A549 (cell line): ENCODE data around the gene FAM98C. TPM values are rescaled to one million over a fixed set of nuclear protein-coding genes. Genes with fewer than 3 reads are reported as not detected.

Source experiments
- ATAC-seq, 2 experiments: fragments of 200-7000 bp in 1 of 2; fragments of >200 bp in 1 of 2; cut with Nextera tagmentation in 1 of 2; cut with Tn5 transposase in 1 of 2; 3 replicates each; pipeline versions ENCODE4 v1.8.0 to v1.9.1; 2018 to 2020; ENCODE audit warnings: mild to moderate bottlenecking in 1 of 2, moderate library complexity in 1 of 2
- CTCF ChIA-PET: fragments of 300-600 bp; sonication (Branson Sonifier 250); formaldehyde crosslinking; extraction: SDS; loops from one replicate; lab custom pipeline; 2021; ENCODE audit warnings: antibody characterized with exemption, inconsistent platforms; lab: Yijun Ruan, JAX
- POLR2A ChIA-PET: fragments of 350-600 bp; formaldehyde crosslinking; extraction: SDS; loops from one replicate; lab custom pipeline; 2021; ENCODE audit warnings: antibody characterized with exemption, inconsistent platforms; lab: Yijun Ruan, JAX
- DNase-seq, 2 experiments: peaks; one replicate each; pipeline versions ENCODE4 v3.0.0 to v3.0.0-alpha.2; 2011 to 2016; ENCODE audit warnings: low read depth in 1 of 2, low spot score in 1 of 2
- FAIRE-seq: peaks from 2 replicates; lab custom pipeline; 2011; peaks lifted over from hg19 to GRCh38; lab: Jason Lieb, UNC
- H3K27ac ChIP-seq, 2 experiments: fragments of >200 bp; sonication (Bioruptor Twin); formaldehyde crosslinking; 3 replicates each; pipeline ENCODE4 v1.5.1; 2016 to 2017
- H3K4me1 ChIP-seq: fragments of >200 bp; sonication (Bioruptor Twin); formaldehyde crosslinking; 3 replicates; pipeline ENCODE4 v1.6.1; 2016
- H3K4me2 ChIP-seq: fragments of >200 bp; sonication (Bioruptor Twin); formaldehyde crosslinking; 3 replicates; pipeline ENCODE4 v1.6.1; 2016
- H3K4me3 ChIP-seq: fragments of >200 bp; sonication (Bioruptor Twin); formaldehyde crosslinking; 3 replicates; pipeline ENCODE4 v1.5.1; 2016
- H3K9me3 ChIP-seq: fragments of >200 bp; sonication (Bioruptor Twin); formaldehyde crosslinking; 3 replicates; pipeline ENCODE4 v1.6.1; 2016
- CBX8 ChIP-seq: fragments of 200-600 bp; sonication (generic); IDR thresholded peaks from 2 replicates; pipeline ENCODE4 v1.6.1; 2016
- CEBPB ChIP-seq, 2 experiments: fragments of >200 bp in 1 of 2; sonication (Bioruptor Twin) in 1 of 2; formaldehyde crosslinking in 1 of 2; IDR thresholded peaks; 2 replicates each; pipeline ENCODE4 v1.6.1; 2012 to 2016
- CHD4 ChIP-seq: fragments of 200-600 bp; sonication (generic); IDR thresholded peaks from 2 replicates; pipeline ENCODE4 v1.6.1; 2016; ENCODE audit warnings: antibody characterized with exemption, mild to moderate bottlenecking, borderline replicate concordance
- CTCF ChIP-seq: fragments of >200 bp; sonication (Bioruptor Twin); formaldehyde crosslinking; IDR thresholded peaks from 3 replicates; pipeline ENCODE4 v1.5.1; 2016
- ESRRA ChIP-seq: fragments of 150-350 bp; IDR thresholded peaks from 2 replicates; pipeline ENCODE4 v1.6.1; 2014; ENCODE audit warnings: mild to moderate bottlenecking, low read length, borderline replicate concordance
- GATA3 ChIP-seq: IDR thresholded peaks from 2 replicates; pipeline ENCODE4 v1.6.1; 2012; ENCODE audit warnings: borderline replicate concordance
- HDAC2 ChIP-seq: fragments of 200-600 bp; sonication (generic); IDR thresholded peaks from 2 replicates; pipeline ENCODE4 v1.6.1; 2016
- HEYL ChIP-seq: fragments of 250-450 bp; sonication (Bioruptor Pico); IDR thresholded peaks from 2 replicates; pipeline ENCODE4 v1.8.0; 2021; ENCODE audit warnings: mild to moderate bottlenecking, moderate library complexity
- HOXB13 ChIP-seq: fragments of 250-450 bp; sonication (Bioruptor Pico); IDR thresholded peaks from 2 replicates; pipeline ENCODE4 v1.5.0; 2020; ENCODE audit warnings: low read depth, mild to moderate bottlenecking, moderate library complexity
- HOXB5 ChIP-seq: fragments of 250-450 bp; sonication (Bioruptor Pico); IDR thresholded peaks from 2 replicates; pipeline ENCODE4 v1.5.0; 2020; ENCODE audit warnings: mild to moderate bottlenecking, moderate library complexity
- JUN ChIP-seq, 2 experiments: fragments of >200 bp; sonication (Bioruptor Twin); formaldehyde crosslinking; IDR thresholded peaks; 2 replicates in 1 of 2; 3 replicates in 1 of 2; pipeline ENCODE4 v1.6.1; 2016 to 2017
- KDM1A ChIP-seq: fragments of 200-600 bp; sonication (generic); IDR thresholded peaks from 2 replicates; pipeline ENCODE4 v1.6.1; 2016; ENCODE audit warnings: low read depth, mild to moderate bottlenecking
- KDM5A ChIP-seq: fragments of 200-600 bp; sonication (generic); IDR thresholded peaks from 2 replicates; pipeline ENCODE4 v1.6.1; 2016; ENCODE audit warnings: antibody characterized with exemption, mild to moderate bottlenecking
- MAX ChIP-seq: IDR thresholded peaks from 2 replicates; pipeline ENCODE4 v1.6.1; 2012
- MAZ ChIP-seq: fragments of 150-350 bp; IDR thresholded peaks from 2 replicates; pipeline ENCODE4 v1.6.1; 2014; ENCODE audit warnings: antibody characterized with exemption, low read depth, low read length, borderline replicate concordance
- MYC ChIP-seq: IDR thresholded peaks from 2 replicates; pipeline ENCODE4 v1.6.1; 2012; ENCODE audit warnings: mild to moderate bottlenecking, inconsistent platforms, low read length, improper control_type of control experiment, borderline replicate concordance
- NFE2L2 ChIP-seq: fragments of 150-350 bp; conservative IDR thresholded peaks from 2 replicates; pipeline ENCODE4 v1.6.1; 2014; ENCODE audit warnings: low read length
- NPAS2 ChIP-seq: fragments of 250-450 bp; sonication (Bioruptor Pico); IDR thresholded peaks from 2 replicates; pipeline ENCODE4 v1.8.0; 2022; ENCODE audit warnings: mild to moderate bottlenecking, moderate library complexity, borderline replicate concordance
- POLR2A ChIP-seq: IDR thresholded peaks from 2 replicates; pipeline ENCODE4 v1.6.1; 2012; ENCODE audit warnings: mild to moderate bottlenecking, low read length
- POLR2AphosphoS2 ChIP-seq: conservative IDR thresholded peaks from 2 replicates; pipeline ENCODE4 v1.6.1; 2012; ENCODE audit warnings: low read length, improper control_type of control experiment, inconsistent platforms
- RAD21 ChIP-seq, 2 experiments: fragments of >200 bp in 1 of 2; sonication (Bioruptor Twin) in 1 of 2; formaldehyde crosslinking in 1 of 2; IDR thresholded peaks in 1 of 2; conservative IDR thresholded peaks in 1 of 2; 2 replicates in 1 of 2; 3 replicates in 1 of 2; pipeline ENCODE4 v1.6.1; 2012 to 2018; ENCODE audit warnings: inconsistent platforms in 1 of 2
- RARB ChIP-seq: fragments of 250-450 bp; sonication (Bioruptor Pico); IDR thresholded peaks from 2 replicates; pipeline ENCODE4 v1.8.0; 2021; ENCODE audit warnings: mild to moderate bottlenecking, moderate library complexity
- RFX5 ChIP-seq: fragments of 450-650 bp; IDR thresholded peaks from 2 replicates; pipeline ENCODE4 v1.7.1; 2014; ENCODE audit warnings: antibody characterized with exemption, mild to moderate bottlenecking, moderate library complexity
- SMC3 ChIP-seq: fragments of >200 bp; sonication (Bioruptor Twin); formaldehyde crosslinking; IDR thresholded peaks from 3 replicates; pipeline ENCODE4 v1.6.1; 2018; ENCODE audit warnings: inconsistent platforms
- TFCP2L1 ChIP-seq: fragments of 250-450 bp; sonication (Bioruptor Pico); IDR thresholded peaks from 2 replicates; pipeline ENCODE4 v1.5.0; 2021; ENCODE audit warnings: mild to moderate bottlenecking
- TP53 ChIP-seq: fragments of 250-450 bp; sonication (Bioruptor Pico); IDR thresholded peaks from 2 replicates; pipeline ENCODE4 v1.5.0; 2021; ENCODE audit warnings: mild to moderate bottlenecking, moderate library complexity
- ZC3H11A ChIP-seq: fragments of 450-650 bp; IDR thresholded peaks from 2 replicates; pipeline ENCODE4 v1.6.1; 2014; ENCODE audit warnings: antibody characterized with exemption, mild to moderate bottlenecking
- WGBS: methylation state at CpG from one replicate; pipeline ENCODE4 v1.1.6; 2017; ENCODE audit errors: missing lambda C conversion rate; 5-methylcytosine and 5-hydroxymethylcytosine counted together
- polyA plus RNA-seq, 4 experiments: library from polyadenylated mRNA; depleted of rRNA in 3 of 4; stranded (reverse); fragments of >200 nt; fragmentation: RNase III in 1 of 4; extraction: RNeasy Plus Mini Kit Qiagen cat#74134 plus additional on column Dnase treatment in 1 of 4; gene quantifications; 2 replicates in 3 of 4; 3 replicates in 1 of 4; pipeline ENCODE4 v1.2.3, GENCODE V29; 2011 to 2017
- TF ChIP-seq, protein P1 (sequence below): fragments of >200 bp; sonication (Bioruptor Twin); formaldehyde crosslinking; IDR thresholded peaks from 2 replicates; pipeline ENCODE4 v1.6.1; 2016
- TF ChIP-seq, protein P2 (sequence below): fragments of 250-450 bp; sonication (Bioruptor Pico); IDR thresholded peaks from 2 replicates; pipeline ENCODE4 v1.5.0; 2021; ENCODE audit warnings: mild to moderate bottlenecking, moderate library complexity, borderline replicate concordance
- TF ChIP-seq, protein P3 (sequence below): IDR thresholded peaks from 2 replicates; pipeline ENCODE4 v1.6.1; 2012; ENCODE audit warnings: low read depth, borderline replicate concordance

The FAM98C gene
- polyA plus RNA-seq, 2 of the 4 experiments (the other 2 are of a cell fraction) = 12.8 to 20.4 TPM

DNA sequence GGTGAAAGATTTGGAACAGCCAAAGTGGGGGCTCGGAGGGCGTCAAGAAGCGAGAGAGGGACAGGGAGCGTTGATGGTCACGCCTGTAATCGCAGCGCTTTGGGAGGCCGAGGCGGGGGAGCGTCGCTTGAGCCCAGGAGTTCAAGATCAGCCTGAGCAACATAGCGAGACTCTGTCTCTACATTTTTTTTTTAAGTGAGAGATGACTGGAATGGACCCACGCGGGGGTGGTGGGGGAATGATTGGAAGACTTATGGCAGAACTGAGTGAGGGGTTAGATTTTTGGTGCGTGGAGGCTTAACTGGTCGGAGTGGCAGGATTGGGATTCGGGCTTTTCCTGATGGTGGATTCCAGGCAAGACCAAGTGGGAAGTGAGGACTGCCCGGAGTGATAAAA is 27.8 kb upstream of the FAM98C start:
- no peak for FAIRE-seq
- peak; percentile 48; the same call in 1 of the 2 replicates for TF ChIP-seq KDM5A
- TF ChIP-seq RFX5 = no peak
- CTCF ChIA-PET = interaction anchor here (0.9 to 7.3 kb wide), 19 partner anchors 10 to 171 kb away, joined by 3 to 67 read pairs (median 8); partner anchors contain the start of genes CATSPERG, FAM98C, GGN and KCNK6

GRCh38 chr19:38375748-38376147 is 27.1 kb upstream of the FAM98C start:
- FAIRE-seq = no peak
- ATAC-seq = no peak
- Histone ChIP-seq H3K27ac (peak overlapping the region; percentile 88 to 91), H3K4me2 (peak overlapping the region; percentile 99), H3K4me1 (peaks cover 17% of the 10 kb centered on the region), H3K9me3 (no peaks in the 10 kb centered on the region), H3K4me3 (peak overlapping the region; percentile 78)
- ChIA-PET POLR2A (interaction anchor here (0.7 to 3.5 kb wide), 4 partner anchors 9 to 120 kb away, joined by 3 to 89 read pairs (median 5); partner anchors contain the start of genes GGN, PPP1R14A and SPRED3), CTCF (interaction anchor here (0.9 to 7.3 kb wide), 11 partner anchors 9 to 242 kb away, joined by 3 to 67 read pairs (median 10); partner anchors contain the start of genes CATSPERG, FAM98C and PPP1R14A)
- TF ChIP-seq, protein P1, sequence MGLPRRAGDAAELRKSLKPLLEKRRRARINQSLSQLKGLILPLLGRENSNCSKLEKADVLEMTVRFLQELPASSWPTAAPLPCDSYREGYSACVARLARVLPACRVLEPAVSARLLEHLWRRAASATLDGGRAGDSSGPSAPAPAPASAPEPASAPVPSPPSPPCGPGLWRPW = no peak
- TF ChIP-seq CBX8 (no peak), CHD4 (no peak), MAX (no peak), POLR2AphosphoS2 (no peak), JUN (IDR thresholded peaks at IDR 0.05) (no peak), ZC3H11A (no peak), NPAS2 (CRISPR knock-in tag) (no peak), ESRRA (no peak), MAZ (no peak), RAD21 (conservative IDR thresholded peaks at IDR 0.05 in 1 of 2, IDR thresholded peaks at IDR 0.05 in 1 of 2) (no peak), TFCP2L1 (CRISPR knock-in tag) (no peak), RARB (CRISPR knock-in tag) (no peak), HOXB5 (no peak), HDAC2 (no peak)
- TF ChIP-seq, protein P2, sequence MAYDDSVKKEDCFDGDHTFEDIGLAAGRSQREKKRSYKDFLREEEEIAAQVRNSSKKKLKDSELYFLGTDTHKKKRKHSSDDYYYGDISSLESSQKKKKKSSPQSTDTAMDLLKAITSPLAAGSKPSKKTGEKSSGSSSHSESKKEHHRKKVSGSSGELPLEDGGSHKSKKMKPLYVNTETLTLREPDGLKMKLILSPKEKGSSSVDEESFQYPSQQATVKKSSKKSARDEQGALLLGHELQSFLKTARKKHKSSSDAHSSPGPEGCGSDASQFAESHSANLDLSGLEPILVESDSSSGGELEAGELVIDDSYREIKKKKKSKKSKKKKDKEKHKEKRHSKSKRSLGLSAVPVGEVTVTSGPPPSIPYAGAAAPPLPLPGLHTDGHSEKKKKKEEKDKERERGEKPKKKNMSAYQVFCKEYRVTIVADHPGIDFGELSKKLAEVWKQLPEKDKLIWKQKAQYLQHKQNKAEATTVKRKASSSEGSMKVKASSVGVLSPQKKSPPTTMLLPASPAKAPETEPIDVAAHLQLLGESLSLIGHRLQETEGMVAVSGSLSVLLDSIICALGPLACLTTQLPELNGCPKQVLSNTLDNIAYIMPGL (CRISPR knock-in tag) = no peak
- TF ChIP-seq, protein P3, sequence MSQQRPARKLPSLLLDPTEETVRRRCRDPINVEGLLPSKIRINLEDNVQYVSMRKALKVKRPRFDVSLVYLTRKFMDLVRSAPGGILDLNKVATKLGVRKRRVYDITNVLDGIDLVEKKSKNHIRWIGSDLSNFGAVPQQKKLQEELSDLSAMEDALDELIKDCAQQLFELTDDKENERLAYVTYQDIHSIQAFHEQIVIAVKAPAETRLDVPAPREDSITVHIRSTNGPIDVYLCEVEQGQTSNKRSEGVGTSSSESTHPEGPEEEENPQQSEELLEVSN = no peak
- no peak for DNase-seq
- 94% methylated on average over 5 of the region's 5 CpGs for WGBS

More for the DNA sequence above, 27.8 kb upstream of the FAM98C start:
- WGBS = 2% methylated on average over 18 of the region's 18 CpGs
- no peaks in the 10 kb centered on the region for H3K9me3 ChIP-seq
- POLR2A ChIA-PET = interaction anchor here (1.0 to 3.5 kb wide), 10 partner anchors 7 to 148 kb away, joined by 3 to 89 read pairs (median 12); partner anchors contain the start of genes C19orf33, CATSPERG, FAM98C and GGN
- H3K4me3 ChIP-seq = peak overlapping the region; percentile 78
- H3K27ac ChIP-seq = peak overlapping the region; percentile 88 to 91
- ATAC-seq = peak in 1 of 2 experiments; percentile 42; a peak in 4 of 6 replicates
- no peak for DNase-seq
- peaks cover 17% of the 10 kb centered on the region for H3K4me1 ChIP-seq
- peak overlapping the region; percentile 99 for H3K4me2 ChIP-seq

DNA sequence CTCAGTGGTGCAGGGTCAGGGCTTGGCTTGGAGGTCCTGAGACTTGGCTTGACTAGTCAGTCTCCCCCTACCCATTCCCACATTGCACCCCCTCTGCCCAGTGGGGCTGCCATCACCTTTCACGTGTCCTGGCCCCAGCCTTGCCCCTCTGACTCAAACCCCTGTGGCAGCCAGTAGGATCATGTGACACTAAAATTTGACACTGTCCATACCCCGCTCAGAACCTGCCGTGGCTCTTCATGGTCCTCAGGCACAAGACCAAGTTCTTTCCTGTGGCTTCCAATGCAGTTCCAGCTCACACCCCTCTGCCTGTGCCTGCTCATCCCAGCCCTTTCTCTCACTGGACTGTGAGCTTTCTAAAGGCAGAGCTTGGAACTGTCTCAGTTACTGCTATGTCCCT is 26.3 kb upstream of the FAM98C start:
- DNase-seq (no peak), ATAC-seq (no peak), FAIRE-seq (no peak)
- Histone ChIP-seq H3K27ac (0 out of 6 replicates have a peak overlapping the region, but pooled peaks of 1 of the 2 experiments have one; percentile 88), H3K4me3 (no peak overlapping the region), H3K9me3 (no peaks in the 10 kb centered on the region), H3K4me1 (peaks cover 17% of the 10 kb centered on the region), H3K4me2 (peak overlapping the region; percentile 99; the same call in 2 of the 3 replicates)
- WGBS = 96% methylated on average over 3 of the region's 3 CpGs
- POLR2A ChIA-PET = interaction anchor here (0.7 to 3.5 kb wide), 3 partner anchors 12 to 121 kb away, joined by 3 to 89 read pairs (median 3); partner anchors contain the start of genes GGN, PPP1R14A and SPRED3
- CTCF ChIA-PET = interaction anchor here (0.8 to 7.3 kb wide), 8 partner anchors 8 to 150 kb away, joined by 4 to 67 read pairs (median 16); partner anchors contain the start of gene FAM98C
- TF ChIP-seq POLR2A = no peak
- no peak for TF ChIP-seq ZC3H11A
- TF ChIP-seq NFE2L2 = no peak
- TF ChIP-seq CHD4 = no peak
- TF ChIP-seq HEYL = no peak
- no peak for TF ChIP-seq JUN (IDR thresholded peaks at IDR 0.05)
- TF ChIP-seq HOXB13 (CRISPR knock-in tag) = no peak
- no peak for TF ChIP-seq GATA3
- TF ChIP-seq MYC = no peak
- TF ChIP-seq KDM1A = no peak
- TF ChIP-seq SMC3 = no peak
- TF ChIP-seq TP53 (CRISPR knock-in tag) = no peak
- no peak for TF ChIP-seq CEBPB (IDR thresholded peaks at IDR 0.05)
- no peak for TF ChIP-seq CTCF
